GM15510 (cell line): Measurements from ENCODE around the gene SV2A.
A peak's percentile ranks its signal among the peaks of the same experiment; 100 is the strongest.

Experiments used
- POLR2A ChIP-seq: IDR thresholded peaks from 3 replicates; pipeline ENCODE4 v1.6.1; 2011; ENCODE audit warnings: borderline replicate concordance; ENCODE audit not compliant: insufficient read length; ENCODE audit errors: extremely low read depth

SV2A gene

GRCh38 chr1:149899460-149900284 is 18.0 kb downstream of the SV2A start, which contains the start of gene BOLA1:
Gene BOLA1, plus strand, starts transcription at chr1:149899568. Its CDS starts 492 bp downstream, at chr1:149900060.
- peak; percentile 66 for TF ChIP-seq POLR2A

DNA sequence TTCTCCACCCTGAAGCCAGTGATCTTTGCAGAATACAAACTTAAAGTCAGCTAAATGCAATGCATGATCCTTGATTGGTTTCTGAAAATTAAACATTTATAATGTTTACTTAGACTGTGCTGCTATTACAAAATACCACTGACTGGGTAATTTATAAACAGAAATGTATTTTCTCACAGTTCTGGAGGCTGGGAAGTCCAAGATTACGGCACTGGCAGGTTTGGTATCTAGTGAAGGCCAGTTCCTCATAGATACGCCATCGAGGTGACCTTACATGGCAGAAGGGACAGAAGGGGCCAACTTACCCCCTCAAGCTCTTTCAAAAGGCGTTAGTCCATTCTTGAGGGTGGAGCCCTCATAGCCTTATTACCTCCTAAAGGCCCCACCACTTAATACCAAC is 21.1 kb downstream of the SV2A start:
- no peak for TF ChIP-seq POLR2A

DNA sequence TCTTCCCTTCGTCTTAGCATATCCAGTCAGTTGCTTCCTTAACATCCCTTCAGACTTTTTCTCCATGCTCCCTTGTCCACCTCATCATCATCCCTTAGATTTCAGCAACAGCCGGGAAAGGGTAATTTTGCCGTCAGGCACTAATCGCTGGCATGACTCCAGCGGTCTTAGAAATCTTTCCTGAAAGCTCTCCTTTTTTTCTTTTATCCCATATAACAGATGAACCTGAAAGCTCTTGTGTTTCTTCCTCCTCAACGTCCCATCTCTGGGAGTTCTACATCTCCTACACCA is 28.7 kb downstream of the SV2A start:
- TF ChIP-seq POLR2A = no peak

DNA sequence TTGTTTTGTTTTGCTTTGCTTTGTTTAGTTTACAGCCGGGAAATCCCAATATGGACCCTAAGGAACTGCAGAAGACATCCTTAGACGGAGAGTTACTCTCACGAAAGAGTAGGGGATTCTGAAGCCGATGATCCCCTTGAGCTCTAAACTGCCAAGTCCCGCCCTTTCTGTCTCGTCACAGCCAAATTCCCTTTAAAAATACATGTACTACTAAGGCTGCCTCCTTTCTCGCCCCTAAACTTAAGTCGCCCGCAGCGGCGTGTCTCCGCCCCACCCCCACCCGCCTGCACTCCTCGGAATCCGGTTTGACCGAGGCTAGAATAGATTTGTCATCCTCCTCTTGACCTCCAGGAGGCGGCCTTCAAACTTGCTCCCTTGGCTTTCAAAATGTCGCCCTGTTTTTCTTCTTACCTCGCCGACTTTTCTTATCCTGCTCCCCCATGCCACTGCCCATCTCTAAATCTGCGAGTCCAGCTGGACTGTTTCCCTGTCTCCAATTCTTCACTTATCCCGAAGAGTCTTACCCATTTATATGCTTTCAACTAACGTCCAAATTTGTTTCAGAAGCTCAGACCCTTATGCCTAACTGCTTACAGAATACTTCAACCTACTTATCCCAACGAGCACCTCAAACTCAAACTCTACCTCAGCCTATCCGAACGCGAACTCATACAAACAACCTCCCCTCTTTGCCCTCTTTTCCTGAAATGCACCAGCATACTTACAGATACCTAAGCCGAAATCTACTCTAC is 29.2 kb downstream of the SV2A start:
- TF ChIP-seq POLR2A = peak; percentile 90

- peak; percentile 83 for TF ChIP-seq POLR2A
Observed at GRCh38 chr1:149887456-149888246, 30.0 kb downstream of the SV2A start.

DNA sequence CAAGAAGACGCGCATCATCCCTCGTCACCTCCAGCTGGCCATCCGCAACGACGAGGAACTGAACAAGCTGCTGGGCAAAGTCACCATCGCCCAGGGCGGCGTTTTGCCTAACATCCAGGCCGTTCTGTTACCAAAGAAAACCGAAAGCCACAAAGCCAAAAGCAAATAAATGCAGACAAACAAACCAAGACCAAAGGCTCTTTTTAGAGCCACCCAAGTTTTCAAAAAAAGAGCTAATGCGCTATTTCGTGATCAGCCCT is 30.5 kb downstream of the SV2A start:
- TF ChIP-seq POLR2A = peak; percentile 62

DNA sequence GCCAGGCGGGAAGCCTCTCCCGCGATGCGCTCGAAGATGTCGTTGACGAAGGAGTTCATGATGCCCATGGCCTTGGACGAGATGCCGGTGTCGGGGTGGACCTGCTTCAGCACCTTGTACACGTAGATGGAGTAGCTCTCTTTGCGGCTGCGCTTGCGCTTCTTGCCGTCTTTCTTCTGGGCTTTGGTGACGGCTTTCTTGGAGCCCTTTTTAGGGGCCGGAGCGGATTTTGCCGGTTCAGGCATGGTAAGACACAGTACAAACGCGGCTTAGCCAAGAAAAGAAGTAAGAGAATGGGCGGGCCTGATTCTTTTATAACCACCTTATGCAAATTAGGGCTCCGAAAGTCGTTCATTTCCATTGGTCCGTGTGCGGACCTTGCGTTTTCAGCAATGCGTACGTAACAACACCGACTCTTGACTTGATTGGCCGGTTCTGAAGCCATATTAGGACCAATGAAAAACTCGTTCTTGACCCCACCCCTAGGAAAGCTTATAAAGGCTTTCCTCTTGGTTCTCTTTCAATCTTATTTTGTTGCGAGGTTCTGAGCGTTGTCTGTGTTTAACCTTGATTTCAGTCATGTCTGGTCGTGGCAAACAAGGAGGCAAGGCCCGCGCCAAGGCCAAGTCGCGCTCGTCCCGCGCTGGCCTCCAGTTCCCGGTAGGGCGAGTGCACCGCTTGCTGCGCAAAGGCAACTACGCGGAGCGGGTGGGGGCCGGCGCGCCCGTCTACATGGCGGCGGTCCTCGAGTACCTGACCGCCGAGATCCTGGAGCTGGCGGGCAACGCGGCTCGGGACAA is 31.0 kb downstream of the SV2A start:
- peak; percentile 84 for TF ChIP-seq POLR2A

DNA sequence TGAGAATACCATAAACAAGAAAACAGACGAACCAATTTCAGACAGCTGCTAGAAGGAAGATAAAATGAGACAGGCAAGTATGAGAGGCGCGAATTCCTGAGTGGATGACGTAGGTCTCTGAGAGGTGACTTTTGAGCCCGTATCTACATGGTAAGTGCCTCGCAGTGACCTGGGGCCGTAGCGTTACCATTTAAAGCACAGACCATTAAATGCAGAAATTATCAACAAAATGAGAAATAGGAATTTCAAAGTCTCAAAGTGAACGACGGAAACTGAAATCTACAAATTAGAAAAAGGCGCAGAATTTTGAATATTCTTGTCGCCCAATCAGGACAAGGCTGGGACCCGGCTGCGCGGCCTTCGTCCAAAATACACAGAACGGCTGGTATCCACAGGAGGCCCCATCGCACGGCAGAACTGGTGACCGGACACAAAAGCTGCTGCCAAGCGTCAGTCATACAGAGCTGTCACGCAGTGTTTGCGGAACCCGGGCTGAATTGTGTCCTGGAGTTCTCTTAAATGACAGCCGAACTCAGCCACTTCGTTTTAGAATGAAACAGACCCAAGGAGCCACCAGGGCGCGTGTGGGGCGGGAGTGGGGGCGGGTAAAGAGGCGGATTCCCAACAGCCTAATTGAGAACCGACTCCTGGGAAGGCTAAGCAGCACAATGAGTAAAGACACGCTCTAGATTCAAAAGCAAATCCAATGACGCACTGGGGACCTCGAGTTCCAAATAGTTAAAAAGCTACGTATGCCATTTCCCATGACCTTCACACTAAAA is 32.1 kb downstream of the SV2A start:
- TF ChIP-seq POLR2A = peak; percentile 63

DNA sequence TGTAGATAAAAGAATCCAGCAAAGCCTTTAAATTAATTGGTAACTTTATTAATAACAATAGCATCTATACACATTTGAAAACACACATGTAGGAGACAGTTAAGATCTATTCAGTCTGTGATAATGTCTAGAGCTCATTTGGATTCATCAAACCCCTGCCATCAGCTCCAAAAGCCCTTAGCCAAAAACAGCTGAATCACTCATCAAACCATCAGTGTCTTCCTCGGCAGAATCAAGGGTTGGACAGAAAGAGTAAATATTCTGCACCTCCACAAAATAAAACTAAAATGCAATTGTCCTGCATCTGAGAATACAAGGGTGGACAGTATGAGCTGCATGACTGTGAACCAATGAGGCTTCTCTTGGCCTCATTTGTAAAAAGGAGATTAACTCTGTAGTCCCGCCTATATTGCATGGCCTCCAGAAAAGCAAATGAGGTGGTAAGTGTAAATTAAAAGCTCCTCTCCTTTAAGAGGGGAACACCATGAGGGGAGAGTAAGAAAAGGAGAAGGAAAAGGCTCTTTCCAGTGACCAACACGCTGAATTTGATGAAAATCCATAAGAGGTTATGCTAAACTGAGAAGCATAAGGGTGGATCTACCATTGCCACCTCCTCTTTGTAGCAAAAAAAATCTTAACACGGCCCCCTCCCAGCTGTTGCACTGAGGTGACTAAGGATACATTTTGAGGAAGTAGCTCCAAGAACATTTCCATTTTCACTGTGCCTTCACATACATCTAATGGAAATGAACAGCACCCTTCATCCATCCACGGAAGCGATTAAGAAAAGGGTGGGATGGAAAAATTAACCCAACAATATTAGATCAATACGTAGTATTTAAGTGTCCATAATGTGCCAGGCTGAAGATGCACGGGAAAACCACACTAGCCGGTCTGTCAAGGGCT is 33.0 kb downstream of the SV2A start:
- no peak for TF ChIP-seq POLR2A

- TF ChIP-seq POLR2A = no peak
Observed at GRCh38 chr1:149883598-149884247, 33.9 kb downstream of the SV2A start.

DNA sequence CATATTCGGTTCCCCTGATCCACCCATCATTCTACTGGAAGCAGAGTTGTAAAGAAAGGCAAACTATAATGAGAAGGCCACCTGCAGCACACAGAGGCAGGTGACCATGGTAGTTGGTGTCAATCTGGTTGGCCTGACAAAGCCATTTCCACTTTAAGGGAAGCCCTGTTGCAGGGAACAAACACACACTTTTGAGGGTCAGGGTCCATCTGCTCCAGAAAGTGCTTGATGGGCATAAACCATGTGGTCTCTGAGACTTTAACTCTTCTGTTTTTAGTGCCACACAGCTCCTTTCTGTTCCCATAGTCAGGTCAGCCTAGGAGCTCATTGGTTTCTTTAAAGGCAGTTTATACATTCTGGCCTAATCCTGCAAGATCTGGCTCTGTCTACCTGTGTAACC is 35.8 kb downstream of the SV2A start:
- no peak for TF ChIP-seq POLR2A

- TF ChIP-seq POLR2A = no peak
Observed at GRCh38 chr1:149879556-149879955, 38.1 kb downstream of the SV2A start.
